Osteoblast (primary cell): ENCODE measurements around the gene RPRD1A. TPM values are rescaled to one million over a fixed set of nuclear protein-coding genes. Genes with fewer than 3 reads are reported as not detected.

Experiments
- DNase-seq: peaks from one replicate; pipeline ENCODE4 v3.0.0; 2011; ENCODE audit warnings: low spot score, mixed read lengths; ENCODE audit not compliant: insufficient read length; ENCODE audit errors: missing footprints
- H2AFZ ChIP-seq: 2 replicates; pipeline ENCODE4 v1.6.0; 2011; ENCODE audit warnings: mild to moderate bottlenecking, low read length
- H3K27ac ChIP-seq: 2 replicates; pipeline ENCODE4 v1.5.1; 2011; ENCODE audit warnings: mild to moderate bottlenecking, low read depth, low read length, moderate library complexity
- H3K27me3 ChIP-seq: 2 replicates; pipeline ENCODE4 v1.6.0; 2012; ENCODE audit warnings: mild to moderate bottlenecking, control low read depth, inconsistent platforms, low read length, moderate library complexity; ENCODE audit not compliant: insufficient read depth
- H3K36me3 ChIP-seq: 2 replicates; pipeline ENCODE4 v1.5.1; 2011; ENCODE audit warnings: mild to moderate bottlenecking, low read length, control low read depth, moderate library complexity; ENCODE audit not compliant: insufficient read depth
- H3K4me1 ChIP-seq: 2 replicates; pipeline ENCODE4 v1.5.1; 2011; ENCODE audit warnings: mild to moderate bottlenecking, low read length, control low read depth, moderate library complexity; ENCODE audit not compliant: insufficient read depth
- H3K4me2 ChIP-seq: 2 replicates; pipeline ENCODE4 v1.6.0; 2011; ENCODE audit warnings: mild to moderate bottlenecking, low read length; ENCODE audit not compliant: insufficient read depth
- H3K4me3 ChIP-seq: fragments of 200-600 bp; sonication (generic); 3 replicates; pipeline ENCODE4 v1.5.1; 2012; ENCODE audit warnings: mild to moderate bottlenecking, low read length, inconsistent platforms; ENCODE audit not compliant: insufficient read depth
- H3K79me2 ChIP-seq: 2 replicates; pipeline ENCODE4 v1.6.0; 2012; ENCODE audit warnings: mild to moderate bottlenecking, low read length, control low read depth, inconsistent platforms; ENCODE audit not compliant: insufficient read depth
- H3K9me3 ChIP-seq: 2 replicates; pipeline ENCODE4 v1.5.1; 2011; ENCODE audit warnings: low read depth, low read length, control low read depth
- H4K20me1 ChIP-seq: 2 replicates; pipeline ENCODE4 v1.6.0; 2012; ENCODE audit warnings: mild to moderate bottlenecking, low read length, control low read depth; ENCODE audit not compliant: insufficient read depth
- total RNA-seq: library from RNA; depleted of rRNA; stranded (reverse); fragments of >200 nt; gene quantifications from 2 replicates; pipeline ENCODE4 v1.2.3, GENCODE V29; 2012
- TF ChIP-seq, protein P1 (sequence below): IDR thresholded peaks from 2 replicates; pipeline ENCODE4 v1.5.1; 2011; ENCODE audit warnings: mild to moderate bottlenecking, low read depth, low read length, moderate library complexity; ENCODE audit errors: extremely low read depth

RPRD1A gene
- total RNA-seq, 1 donor = 36.2 TPM

DNA sequence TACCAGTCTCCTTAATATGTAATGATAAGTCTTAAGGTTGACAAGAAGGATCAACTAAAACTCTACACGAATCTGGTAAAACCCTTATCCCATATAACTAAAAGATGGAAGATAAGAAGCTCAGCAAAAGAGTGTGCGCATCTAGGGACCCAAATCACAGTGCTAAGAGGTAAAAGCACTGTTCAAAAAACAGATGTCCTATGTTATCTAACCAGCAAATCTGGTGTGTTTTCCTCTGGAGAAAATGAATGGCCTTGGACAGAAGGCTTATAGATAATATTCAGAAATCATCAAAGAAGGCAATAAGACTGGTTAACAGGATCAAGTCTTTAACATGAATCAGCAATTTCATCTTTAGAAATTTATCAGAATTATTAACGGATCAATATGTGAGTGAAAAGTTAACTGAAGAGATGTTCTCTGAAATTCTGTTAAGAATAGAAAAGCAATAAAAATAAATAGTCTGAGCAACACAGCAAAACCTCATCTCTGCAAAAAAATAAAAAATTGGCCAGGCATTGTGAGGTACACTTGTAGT is 47.1 kb downstream of the RPRD1A start:
- peaks cover 3% of the 10 kb centered on the region for H3K4me1 ChIP-seq
- TF ChIP-seq, protein P1, sequence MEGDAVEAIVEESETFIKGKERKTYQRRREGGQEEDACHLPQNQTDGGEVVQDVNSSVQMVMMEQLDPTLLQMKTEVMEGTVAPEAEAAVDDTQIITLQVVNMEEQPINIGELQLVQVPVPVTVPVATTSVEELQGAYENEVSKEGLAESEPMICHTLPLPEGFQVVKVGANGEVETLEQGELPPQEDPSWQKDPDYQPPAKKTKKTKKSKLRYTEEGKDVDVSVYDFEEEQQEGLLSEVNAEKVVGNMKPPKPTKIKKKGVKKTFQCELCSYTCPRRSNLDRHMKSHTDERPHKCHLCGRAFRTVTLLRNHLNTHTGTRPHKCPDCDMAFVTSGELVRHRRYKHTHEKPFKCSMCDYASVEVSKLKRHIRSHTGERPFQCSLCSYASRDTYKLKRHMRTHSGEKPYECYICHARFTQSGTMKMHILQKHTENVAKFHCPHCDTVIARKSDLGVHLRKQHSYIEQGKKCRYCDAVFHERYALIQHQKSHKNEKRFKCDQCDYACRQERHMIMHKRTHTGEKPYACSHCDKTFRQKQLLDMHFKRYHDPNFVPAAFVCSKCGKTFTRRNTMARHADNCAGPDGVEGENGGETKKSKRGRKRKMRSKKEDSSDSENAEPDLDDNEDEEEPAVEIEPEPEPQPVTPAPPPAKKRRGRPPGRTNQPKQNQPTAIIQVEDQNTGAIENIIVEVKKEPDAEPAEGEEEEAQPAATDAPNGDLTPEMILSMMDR = no peak
- no peak overlapping the region for H3K4me2 ChIP-seq
- no peak overlapping the region for H3K4me3 ChIP-seq
- peaks cover 8% of the 10 kb centered on the region for H3K36me3 ChIP-seq
- no peaks in the 10 kb centered on the region for H3K79me2 ChIP-seq
- H2AFZ ChIP-seq = no peak overlapping the region
- H4K20me1 ChIP-seq = no peaks in the 10 kb centered on the region
- no peak for DNase-seq
- no peak overlapping the region for H3K27ac ChIP-seq
- H3K27me3 ChIP-seq = no peaks in the 10 kb centered on the region
- no peaks in the 10 kb centered on the region for H3K9me3 ChIP-seq

DNA sequence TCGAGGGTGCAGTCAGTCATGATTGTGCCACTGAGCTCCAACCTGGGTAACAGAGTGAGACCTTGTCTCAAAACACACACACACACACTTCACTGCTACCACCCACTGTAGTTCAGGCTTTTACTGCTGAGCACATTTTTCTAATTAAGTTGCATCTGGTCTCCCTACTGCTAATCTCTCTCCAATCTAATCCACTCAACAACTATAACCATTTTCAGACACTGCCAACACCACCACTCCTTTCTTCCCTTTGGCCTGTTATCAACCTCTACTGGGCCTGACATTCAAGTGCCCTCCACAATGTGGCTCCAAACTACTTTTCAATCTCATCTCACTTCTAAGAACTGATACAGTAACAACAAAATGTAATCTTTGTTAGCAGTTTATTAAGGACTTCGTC is 50.1 kb downstream of the RPRD1A start:
- Histone ChIP-seq H3K4me3 (no peak overlapping the region), H3K4me2 (no peak overlapping the region), H3K27me3 (no peaks in the 10 kb centered on the region), H4K20me1 (no peaks in the 10 kb centered on the region), H3K27ac (no peak overlapping the region), H3K9me3 (no peaks in the 10 kb centered on the region), H3K4me1 (no peaks in the 10 kb centered on the region), H3K36me3 (no peaks in the 10 kb centered on the region), H3K79me2 (no peaks in the 10 kb centered on the region), H2AFZ (no peak overlapping the region)
- TF ChIP-seq, protein P1 = no peak
- peak; percentile 19 for DNase-seq

DNA sequence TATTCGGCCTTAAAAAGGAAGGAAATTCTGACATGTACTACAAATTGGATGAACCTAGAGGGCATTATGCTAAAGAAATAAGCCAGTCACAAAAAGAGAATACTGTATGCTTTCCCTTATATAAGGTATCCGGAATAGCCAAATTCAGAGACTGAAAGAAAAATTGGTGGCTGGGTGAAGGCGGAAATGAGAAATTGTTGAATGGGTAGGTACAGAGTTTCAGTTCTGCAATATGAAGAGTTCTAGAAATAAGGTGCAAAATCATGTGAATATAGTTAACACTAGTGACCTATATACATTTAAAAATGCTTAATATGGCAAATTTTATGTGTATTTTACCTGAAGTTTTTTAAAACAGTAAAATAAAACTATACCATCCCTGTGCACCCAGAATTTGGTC is 51.7 kb downstream of the RPRD1A start:
- DNase-seq = no peak
- Histone ChIP-seq H3K36me3 (no peaks in the 10 kb centered on the region), H3K4me2 (no peak overlapping the region), H3K27ac (no peak overlapping the region), H3K27me3 (no peaks in the 10 kb centered on the region), H3K79me2 (no peaks in the 10 kb centered on the region), H3K9me3 (no peaks in the 10 kb centered on the region), H3K4me3 (no peak overlapping the region), H4K20me1 (no peaks in the 10 kb centered on the region), H2AFZ (no peak overlapping the region), H3K4me1 (no peaks in the 10 kb centered on the region)
- TF ChIP-seq, protein P1 = no peak

DNA sequence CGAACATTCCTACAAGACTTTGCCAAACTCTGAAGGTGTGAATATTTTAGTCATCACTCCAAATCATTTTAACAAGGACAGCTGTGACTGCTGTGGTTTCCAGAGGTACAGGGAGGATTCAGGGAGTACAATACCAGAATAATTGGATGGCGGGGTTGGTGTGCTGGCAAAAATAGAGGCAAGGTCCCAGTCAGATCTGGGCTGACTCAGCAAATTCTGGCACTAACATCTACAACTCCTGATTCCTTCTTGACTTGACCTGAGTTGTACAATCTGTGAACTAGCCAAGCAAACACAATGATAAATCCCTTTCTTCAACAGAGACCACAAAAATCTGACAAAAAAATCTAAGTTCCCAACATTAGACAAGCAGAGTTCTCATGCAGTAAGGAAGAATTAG is 54.5 kb downstream of the RPRD1A start:
- Histone ChIP-seq H3K27ac (no peak overlapping the region), H2AFZ (no peak overlapping the region), H3K79me2 (no peaks in the 10 kb centered on the region), H3K27me3 (no peaks in the 10 kb centered on the region), H3K36me3 (no peaks in the 10 kb centered on the region), H3K4me2 (no peak overlapping the region), H3K4me3 (no peak overlapping the region), H3K4me1 (no peaks in the 10 kb centered on the region), H3K9me3 (no peaks in the 10 kb centered on the region), H4K20me1 (no peaks in the 10 kb centered on the region)
- TF ChIP-seq, protein P1 = no peak
- DNase-seq = peak; percentile 36
